Activated CD8-positive, alpha-beta T cell treated with anti-CD3 and anti-CD28 coated beads, Interleukin-2, amount 10 ng/mL, durations not matched to agents 7 days and 5 days (primary cell): Measurements from ENCODE around the gene AHDC1. TPM values are rescaled to one million over a fixed set of nuclear protein-coding genes. Genes with fewer than 3 reads are reported as not detected.

Experiments
- ATAC-seq: fragments of 150-1000 bp; cut with Tn5 transposase; one replicate; pipeline ENCODE4 v1.10.0; 2021; ENCODE audit warnings: moderate library complexity
- CTCF ChIA-PET: fragments of 350-600 bp; sonication (Branson Sonifier 250); formaldehyde crosslinking; loops from one replicate; lab custom pipeline; 2021; ENCODE audit warnings: antibody characterized with exemption; lab: Charles Lee
- POLR2A ChIA-PET: fragments of 350-600 bp; sonication (Branson Sonifier 250); formaldehyde crosslinking; loops from one replicate; lab custom pipeline; 2021; ENCODE audit warnings: antibody characterized with exemption; lab: Charles Lee
- DNase-seq: peaks from one replicate; pipeline ENCODE4 v3.0.0-alpha.2; 2020
- H3K27ac Mint-ChIP-seq: one replicate; pipeline ENCODE4 v1.8.0; 2021; ENCODE audit warnings: mild to moderate bottlenecking, mixed read lengths
- H3K27me3 Mint-ChIP-seq: one replicate; pipeline ENCODE4 v1.8.0; 2021; ENCODE audit warnings: low read depth, mixed read lengths
- H3K36me3 Mint-ChIP-seq: one replicate; pipeline ENCODE4 v1.8.0; 2021; ENCODE audit warnings: low read depth, mixed read lengths
- H3K4me1 Mint-ChIP-seq: one replicate; pipeline ENCODE4 v1.8.0; 2021; ENCODE audit warnings: low read depth, mixed read lengths
- H3K4me3 Mint-ChIP-seq: one replicate; pipeline ENCODE4 v1.8.0; 2021; ENCODE audit warnings: mild to moderate bottlenecking, mixed read lengths
- H3K9me3 Mint-ChIP-seq: one replicate; pipeline ENCODE4 v1.8.0; 2022; ENCODE audit warnings: mixed read lengths; ENCODE audit not compliant: insufficient read depth
- total RNA-seq, 2 experiments: library from RNA; stranded (reverse); gene quantifications; one replicate each; pipeline ENCODE4 v1.2.3, GENCODE V29; 2021

AHDC1 gene
- total RNA-seq, 2 experiments from 2014 or later: 20.9 to 22.7 TPM

GRCh38 chr1:27552911-27553420, 51.0 kb downstream of the AHDC1 start:
- POLR2A ChIA-PET: no interaction called here
- H3K27me3 Mint-ChIP-seq: no peaks in the 10 kb centered on the region
- no peaks in the 10 kb centered on the region for H3K9me3 Mint-ChIP-seq

GRCh38 chr1:27551953-27552312, 52.0 kb downstream of the AHDC1 start:
- Mint-ChIP-seq H3K27ac (no peak overlapping the region), H3K4me3 (no peak overlapping the region), H3K27me3 (no peaks in the 10 kb centered on the region), H3K36me3 (peaks cover 3% of the 10 kb centered on the region), H3K9me3 (no peaks in the 10 kb centered on the region), H3K4me1 (peaks cover 24% of the 10 kb centered on the region)
- CTCF ChIA-PET: interaction anchor here (5.9 kb wide), 1 partner anchor 17 kb away, joined by 113 read pairs; no protein-coding TSS in a partner anchor
- ATAC-seq (no peak), DNase-seq (no peak)
- POLR2A ChIA-PET: interaction anchor here (0.6 kb wide), 1 partner anchor 31 kb away, joined by 4 read pairs; no protein-coding TSS in a partner anchor

More at GRCh38 chr1:27552911-27553420, 51.0 kb downstream of the AHDC1 start:
- DNase-seq (no peak), ATAC-seq (no peak)
- Mint-ChIP-seq H3K36me3 (peaks cover 4% of the 10 kb centered on the region), H3K4me3 (no peak overlapping the region), H3K27ac (no peak overlapping the region), H3K4me1 (peaks cover 33% of the 10 kb centered on the region)
- CTCF ChIA-PET: interaction anchor here (2.5 to 10.3 kb wide), 3 partner anchors 16 to 54 kb away, joined by 9 to 150 read pairs (median 113); partner anchors contain the start of gene AHDC1

- Mint-ChIP-seq H3K27me3 (no peaks in the 10 kb centered on the region), H3K9me3 (no peaks in the 10 kb centered on the region), H3K4me3 (no peak overlapping the region), H3K27ac (no peak overlapping the region), H3K36me3 (peaks cover 4% of the 10 kb centered on the region), H3K4me1 (peaks cover 21% of the 10 kb centered on the region)
- ChIA-PET POLR2A (interaction anchor here (0.6 kb wide), 1 partner anchor 30 kb away, joined by 4 read pairs; no protein-coding TSS in a partner anchor), CTCF (interaction anchor here (5.9 kb wide), 1 partner anchor 17 kb away, joined by 113 read pairs; no protein-coding TSS in a partner anchor)
- no peak for ATAC-seq
- no peak for DNase-seq
Measured at GRCh38 chr1:27551170-27551952, 52.6 kb downstream of the AHDC1 start.

GRCh38 chr1:27550510-27551169, 53.3 kb downstream of the AHDC1 start:
- Mint-ChIP-seq H3K27ac (no peak overlapping the region), H3K36me3 (peaks cover 4% of the 10 kb centered on the region), H3K4me1 (peaks cover 13% of the 10 kb centered on the region), H3K9me3 (no peaks in the 10 kb centered on the region), H3K27me3 (no peaks in the 10 kb centered on the region), H3K4me3 (no peak overlapping the region)
- ChIA-PET POLR2A (no interaction called here), CTCF (no interaction called here)
- DNase-seq (no peak), ATAC-seq (no peak)

GRCh38 chr1:27549807-27550408, 54.0 kb downstream of the AHDC1 start:
- DNase-seq (no peak), ATAC-seq (no peak)
- no peaks in the 10 kb centered on the region for H3K27me3 Mint-ChIP-seq
- CTCF ChIA-PET: no interaction called here
- no peak overlapping the region for H3K27ac Mint-ChIP-seq
- H3K36me3 Mint-ChIP-seq: peaks cover 4% of the 10 kb centered on the region
- no peaks in the 10 kb centered on the region for H3K9me3 Mint-ChIP-seq
- POLR2A ChIA-PET: no interaction called here
- peaks cover 7% of the 10 kb centered on the region for H3K4me1 Mint-ChIP-seq
- H3K4me3 Mint-ChIP-seq: no peak overlapping the region

- ChIA-PET CTCF (no interaction called here), POLR2A (interaction anchor here (0.5 kb wide), 1 partner anchor 29 kb away, joined by 4 read pairs; no protein-coding TSS in a partner anchor)
- no peak for ATAC-seq
- H3K4me1 Mint-ChIP-seq: peaks cover 4% of the 10 kb centered on the region
- no peak overlapping the region for H3K4me3 Mint-ChIP-seq
- no peak overlapping the region for H3K27ac Mint-ChIP-seq
- no peaks in the 10 kb centered on the region for H3K9me3 Mint-ChIP-seq
- H3K36me3 Mint-ChIP-seq: peaks cover 4% of the 10 kb centered on the region
- no peak for DNase-seq
- no peaks in the 10 kb centered on the region for H3K27me3 Mint-ChIP-seq
Measured at GRCh38 chr1:27548858-27549719, 54.9 kb downstream of the AHDC1 start.

GRCh38 chr1:27548136-27548853, 55.6 kb downstream of the AHDC1 start:
- peaks cover 9% of the 10 kb centered on the region for H3K4me1 Mint-ChIP-seq
- ChIA-PET CTCF (interaction anchor here (2.0 kb wide), 1 partner anchor 9 kb away, joined by 7 read pairs; no protein-coding TSS in a partner anchor), POLR2A (interaction anchor here (0.5 kb wide), 1 partner anchor 30 kb away, joined by 4 read pairs; no protein-coding TSS in a partner anchor)
- no peaks in the 10 kb centered on the region for H3K9me3 Mint-ChIP-seq
- DNase-seq (no peak), ATAC-seq (no peak)
- H3K36me3 Mint-ChIP-seq: peaks cover 5% of the 10 kb centered on the region
- H3K27ac Mint-ChIP-seq: no peak overlapping the region
- no peaks in the 10 kb centered on the region for H3K27me3 Mint-ChIP-seq
- no peak overlapping the region for H3K4me3 Mint-ChIP-seq

- Mint-ChIP-seq H3K4me1 (peaks cover 15% of the 10 kb centered on the region), H3K4me3 (no peak overlapping the region), H3K27me3 (no peaks in the 10 kb centered on the region), H3K27ac (no peak overlapping the region), H3K9me3 (no peaks in the 10 kb centered on the region), H3K36me3 (peaks cover 6% of the 10 kb centered on the region)
- CTCF ChIA-PET: interaction anchor here (2.0 kb wide), 1 partner anchor 9 kb away, joined by 7 read pairs; no protein-coding TSS in a partner anchor
- DNase-seq (no peak), ATAC-seq (no peak)
- POLR2A ChIA-PET: no interaction called here
Measured at GRCh38 chr1:27547220-27548116, 56.5 kb downstream of the AHDC1 start.

- Mint-ChIP-seq H3K36me3 (peaks cover 5% of the 10 kb centered on the region), H3K4me3 (no peak overlapping the region), H3K27me3 (no peaks in the 10 kb centered on the region), H3K9me3 (no peaks in the 10 kb centered on the region), H3K27ac (no peak overlapping the region), H3K4me1 (peaks cover 16% of the 10 kb centered on the region)
- ChIA-PET CTCF (interaction anchor here (0.7 to 4.4 kb wide), 3 partner anchors 11 to 133 kb away, joined by 3 to 23 read pairs (median 4); no protein-coding TSS in a partner anchor), POLR2A (interaction anchor here (0.6 kb wide), 1 partner anchor 210 kb away, joined by 3 read pairs; no protein-coding TSS in a partner anchor)
- ATAC-seq: no peak
- DNase-seq: no peak
Measured at GRCh38 chr1:27545876-27546275, 58.1 kb downstream of the AHDC1 start.
